NCI-H2029 (cell line): ENCODE results near the gene FGD4.

Experiments
- DNase-seq: peaks from one replicate; lab custom pipeline; 2025; lab: John Stamatoyannopoulos, UW

The FGD4 gene

GRCh38 chr12:32457251-32458025 is 58.1 kb downstream of the FGD4 start:
- no peak for DNase-seq

GRCh38 chr12:32460638-32461037 is 61.3 kb downstream of the FGD4 start:
- no peak for DNase-seq

- no peak for DNase-seq
These were observed 63.5 kb downstream of the FGD4 start for GRCh38 chr12:32462908-32463307.

GRCh38 chr12:32466187-32466586 is 66.8 kb downstream of the FGD4 start:
- DNase-seq, result no peak

GRCh38 chr12:32466986-32467711 is 67.8 kb downstream of the FGD4 start:
- DNase-seq, result no peak

GRCh38 chr12:32467959-32468863 is 68.9 kb downstream of the FGD4 start:
- DNase-seq, result no peak

GRCh38 chr12:32470936-32471470 is 71.6 kb downstream of the FGD4 start:
- DNase-seq, result no peak

GRCh38 chr12:32471591-32472001 is 72.2 kb downstream of the FGD4 start:
- DNase-seq, result no peak

GRCh38 chr12:32475724-32476123 is 76.4 kb downstream of the FGD4 start:
- no peak for DNase-seq

- DNase-seq, result no peak
These were observed 77.1 kb downstream of the FGD4 start for GRCh38 chr12:32476446-32476845.

GRCh38 chr12:32477714-32478113 is 78.4 kb downstream of the FGD4 start:
- no peak for DNase-seq

- no peak for DNase-seq
These were observed 78.8 kb downstream of the FGD4 start for GRCh38 chr12:32478166-32478565.

- no peak for DNase-seq
These were observed 79.7 kb downstream of the FGD4 start for GRCh38 chr12:32478858-32479725.

- no peak for DNase-seq
These were observed 82.9 kb downstream of the FGD4 start for GRCh38 chr12:32482226-32482625.

GRCh38 chr12:32483499-32483898 is 84.1 kb downstream of the FGD4 start:
- no peak for DNase-seq

GRCh38 chr12:32483993-32484392 is 84.6 kb downstream of the FGD4 start:
- DNase-seq, result no peak

- DNase-seq, result no peak
These were observed 86.8 kb downstream of the FGD4 start for GRCh38 chr12:32486158-32486557.

- DNase-seq, result no peak
These were observed 88.8 kb downstream of the FGD4 start for GRCh38 chr12:32488132-32488531.

GRCh38 chr12:32489070-32489469 is 89.7 kb downstream of the FGD4 start:
- DNase-seq, result no peak

GRCh38 chr12:32490801-32491200 is 91.4 kb downstream of the FGD4 start:
- no peak for DNase-seq

- DNase-seq, result no peak
These were observed 93.9 kb downstream of the FGD4 start for GRCh38 chr12:32493282-32493681.
